GM19463 (cell line): ENCODE results near the gene HNRNPDL.
A peak's percentile ranks its signal among the peaks of the same experiment; 100 is the strongest.
"Not testable (repeated sequence)": the region's sequence is repeated elsewhere in the genome, so short reads cannot be mapped to it uniquely, and the experiment has no call there.

Experiments
- ATAC-seq: cut with Tn5 transposase; IDR thresholded peaks from one replicate; pipeline ENCODE4 v1.9.1; 2021; ENCODE audit warnings: mild to moderate bottlenecking, moderate library complexity; ENCODE audit not compliant: unreplicated experiment

HNRNPDL gene

GRCh38 chr4:82433791-82434190, 3.5 kb upstream of the HNRNPDL start:
- ATAC-seq: no peak

- no peak for ATAC-seq
Observed at GRCh38 chr4:82432596-82432995, 2.3 kb upstream of the HNRNPDL start.

DNA sequence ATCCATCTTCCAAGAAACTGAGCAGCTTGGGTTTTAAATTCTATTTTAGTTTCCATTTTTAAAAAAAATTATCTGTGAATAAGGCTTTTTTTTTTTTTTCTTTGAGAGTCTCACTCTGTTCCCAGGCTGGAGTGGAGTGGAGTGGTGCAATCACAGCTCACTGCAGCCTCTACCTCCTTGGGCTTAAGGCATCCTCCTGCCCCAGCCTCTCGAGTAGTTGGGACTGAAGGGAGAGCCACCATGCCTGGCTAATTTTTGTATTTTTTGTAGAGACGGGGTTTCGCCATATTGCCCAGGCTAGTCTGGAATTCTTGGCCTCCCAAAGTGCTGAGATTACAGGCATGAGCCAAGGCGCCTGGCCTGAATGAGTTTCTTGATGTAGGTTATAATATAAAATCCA, 1.6 kb upstream of the HNRNPDL start:
- ATAC-seq: no peak

DNA sequence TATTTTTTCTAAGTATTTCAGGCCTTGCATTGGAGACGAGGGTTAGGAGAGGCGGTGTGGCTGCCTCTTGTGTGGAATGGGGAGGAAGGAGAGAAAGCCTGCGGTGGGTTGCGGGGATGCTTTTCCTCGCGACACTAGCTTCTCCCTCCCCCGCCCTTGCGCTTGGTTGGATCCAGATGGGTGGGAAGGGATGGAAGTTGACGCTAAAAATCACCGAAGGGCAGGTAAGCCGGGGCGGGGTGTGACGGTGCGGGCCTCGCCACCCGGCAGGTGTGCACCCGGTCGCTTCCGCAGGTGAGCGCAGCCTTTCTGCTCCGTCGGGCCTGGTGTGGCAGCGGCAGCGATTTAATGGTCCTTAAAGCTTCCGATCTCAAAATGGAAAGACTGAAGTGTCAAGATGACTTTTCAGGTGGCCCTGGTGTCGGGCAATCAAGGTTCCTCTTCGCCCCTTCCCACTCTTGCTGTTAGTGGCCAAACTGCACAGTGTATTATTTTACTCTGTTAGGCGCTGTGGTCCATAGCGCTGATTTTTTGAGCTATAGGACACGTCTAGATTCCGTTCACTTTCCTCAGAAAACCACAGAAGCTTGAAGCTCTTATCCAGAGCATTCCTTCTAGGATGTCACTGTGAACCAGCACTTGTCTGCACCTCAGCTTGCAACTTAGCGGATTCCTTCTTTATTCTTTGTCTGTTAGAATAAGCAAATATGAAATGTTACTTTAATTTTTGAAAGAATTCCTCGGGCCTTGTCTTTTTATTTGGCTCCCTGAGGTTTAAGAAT, 893 bp upstream of the HNRNPDL start:
- ATAC-seq: no peak

DNA sequence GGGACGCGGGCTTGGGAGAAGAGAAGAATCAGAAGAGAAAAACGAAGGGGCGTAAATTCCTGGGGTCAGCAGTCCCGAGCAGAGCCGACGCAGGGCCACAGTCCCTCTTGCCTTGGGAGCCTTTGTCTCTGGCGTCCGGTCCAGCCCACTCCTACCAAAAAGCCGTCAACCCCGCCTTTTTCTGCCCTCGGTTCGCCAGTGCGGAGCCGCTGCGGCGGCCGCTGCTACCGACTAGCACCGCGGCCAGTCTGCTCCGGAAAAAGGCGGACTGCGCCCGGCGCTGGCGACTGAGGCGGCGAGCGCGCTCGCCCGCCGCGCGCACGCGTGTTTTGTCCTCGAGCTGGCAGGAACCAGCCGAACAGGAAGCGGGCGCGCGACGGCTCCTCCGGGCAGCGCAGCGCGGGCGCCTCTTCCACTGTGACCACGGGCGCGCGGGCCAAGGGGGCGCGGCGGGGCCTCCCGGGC, 502 bp downstream of the HNRNPDL start:
- ATAC-seq: peak; percentile 14

- ATAC-seq: peak; percentile 53
Observed at GRCh38 chr4:82428969-82429727, 1.1 kb downstream of the HNRNPDL start.

DNA sequence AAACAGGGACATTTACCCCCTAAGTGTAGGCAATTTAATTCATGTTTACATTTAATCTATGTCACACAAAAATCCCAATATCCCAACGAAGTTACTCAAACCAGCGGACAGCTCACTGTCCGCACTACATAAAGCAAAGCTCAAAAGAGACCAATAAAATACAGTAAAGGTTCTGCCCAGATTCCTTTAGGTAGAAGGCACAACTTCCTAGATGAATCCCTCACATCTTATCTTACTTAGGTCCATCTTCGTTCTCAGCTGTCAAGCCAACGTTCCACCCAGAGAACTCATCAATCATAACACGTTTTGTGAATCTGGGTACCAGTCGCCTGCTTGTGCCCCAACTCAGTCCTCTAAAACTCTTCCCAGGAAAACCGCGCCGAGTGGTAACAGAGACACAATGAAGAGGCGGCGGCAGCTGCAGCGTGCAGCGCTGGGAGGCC, 1.7 kb downstream of the HNRNPDL start:
- no peak for ATAC-seq

DNA sequence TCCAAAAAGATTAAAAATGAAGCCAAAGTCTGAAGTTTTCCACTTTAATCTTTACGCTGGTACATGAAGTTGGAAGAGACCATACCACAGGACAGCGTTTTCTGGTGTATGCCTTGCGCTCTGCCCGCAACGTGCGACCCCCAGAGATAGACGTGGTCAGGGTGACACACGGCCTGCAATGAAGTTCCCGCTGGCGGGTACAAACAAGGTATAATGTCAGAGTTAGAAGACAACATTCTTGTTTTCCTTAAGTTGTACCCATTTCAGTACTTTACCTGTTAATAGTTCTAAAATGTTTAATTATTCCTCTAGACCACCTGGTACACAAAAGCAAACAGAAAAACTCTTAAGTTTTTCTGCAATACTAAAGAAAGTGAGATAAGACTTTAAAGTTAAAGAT, 4.8 kb downstream of the HNRNPDL start:
- no peak for ATAC-seq

DNA sequence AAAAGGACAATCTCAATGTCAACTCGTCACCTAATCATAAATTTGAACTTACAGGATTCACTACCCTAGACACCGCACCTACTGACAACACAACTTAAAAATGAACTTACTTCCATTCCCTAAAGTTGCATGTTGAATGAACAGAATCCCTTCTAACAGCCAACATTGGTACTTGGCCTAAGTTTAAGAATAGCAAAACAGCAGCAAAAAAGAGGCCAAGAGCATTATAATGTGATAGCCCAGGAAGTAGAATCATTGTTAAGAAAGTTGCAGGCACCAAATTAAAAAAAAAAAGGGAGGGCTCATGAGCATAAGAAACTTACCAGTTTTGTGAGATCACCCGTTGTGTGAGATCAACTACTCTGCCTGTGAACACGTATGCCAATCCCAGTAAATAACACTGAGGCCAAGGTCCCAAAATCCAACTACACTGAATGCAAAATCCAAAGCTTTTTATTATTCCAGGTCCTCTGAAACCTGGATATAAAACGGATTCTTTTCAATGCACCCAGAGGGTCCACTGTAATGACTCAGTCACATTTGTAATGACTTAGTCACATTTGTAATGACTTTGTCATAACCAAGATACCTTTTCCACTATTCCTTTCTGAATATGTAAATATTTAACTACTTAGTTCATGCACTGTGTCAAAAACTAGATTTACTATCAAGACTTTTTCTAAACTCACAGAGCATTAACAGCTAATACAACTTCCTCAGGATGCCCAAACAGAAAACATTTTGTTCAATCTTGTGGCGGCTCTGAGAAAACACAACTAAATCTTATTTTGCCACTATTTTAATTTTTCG, 6.8 kb downstream of the HNRNPDL start:
- no peak for ATAC-seq

DNA sequence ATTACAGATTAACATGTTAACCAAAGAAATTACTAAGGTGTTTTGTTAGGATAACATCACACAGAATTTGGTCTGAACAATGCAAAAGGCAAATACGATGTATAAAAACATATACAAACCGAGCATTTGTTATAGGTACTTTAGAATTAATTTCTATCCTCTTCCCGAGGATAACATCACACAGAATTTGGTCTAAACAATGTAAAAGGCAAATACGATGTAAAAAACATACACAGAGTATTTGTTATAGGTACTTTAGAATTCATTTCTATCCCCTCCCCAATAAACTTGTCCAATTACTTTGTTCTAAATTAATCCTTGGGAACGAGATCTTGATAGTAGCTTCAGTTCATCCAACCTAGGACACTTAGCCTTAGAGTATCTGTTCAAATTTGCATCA, 7.6 kb downstream of the HNRNPDL start:
- no peak for ATAC-seq

- no peak for ATAC-seq
Observed at GRCh38 chr4:82421796-82422560, 8.3 kb downstream of the HNRNPDL start.

- ATAC-seq: no peak
Observed at GRCh38 chr4:82419451-82419850, 10.8 kb downstream of the HNRNPDL start.

GRCh38 chr4:82415922-82416365, 14.3 kb downstream of the HNRNPDL start:
- no peak for ATAC-seq

DNA sequence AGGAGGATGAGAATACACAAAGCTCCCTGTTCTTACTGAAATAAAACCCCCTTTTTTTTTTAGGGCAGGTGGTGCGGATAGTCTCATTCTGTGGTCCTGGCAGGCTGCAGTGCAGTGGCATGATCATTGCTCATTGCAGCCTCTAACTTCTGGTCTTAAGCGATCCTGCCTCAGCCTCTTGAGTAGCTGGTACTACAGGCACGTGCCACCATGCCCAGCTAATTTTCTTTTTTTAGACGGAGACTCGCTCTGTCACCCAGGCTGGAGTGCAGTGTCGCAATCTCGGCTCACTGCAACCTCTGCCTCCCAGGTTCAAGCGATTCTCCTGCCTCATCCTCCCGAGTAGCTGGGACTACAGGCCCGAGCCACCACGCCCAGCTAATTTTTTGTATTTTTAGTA, 15.2 kb downstream of the HNRNPDL start:
- not testable (repeated sequence) for ATAC-seq

GRCh38 chr4:82403725-82404124, 26.5 kb downstream of the HNRNPDL start:
- ATAC-seq: no peak

DNA sequence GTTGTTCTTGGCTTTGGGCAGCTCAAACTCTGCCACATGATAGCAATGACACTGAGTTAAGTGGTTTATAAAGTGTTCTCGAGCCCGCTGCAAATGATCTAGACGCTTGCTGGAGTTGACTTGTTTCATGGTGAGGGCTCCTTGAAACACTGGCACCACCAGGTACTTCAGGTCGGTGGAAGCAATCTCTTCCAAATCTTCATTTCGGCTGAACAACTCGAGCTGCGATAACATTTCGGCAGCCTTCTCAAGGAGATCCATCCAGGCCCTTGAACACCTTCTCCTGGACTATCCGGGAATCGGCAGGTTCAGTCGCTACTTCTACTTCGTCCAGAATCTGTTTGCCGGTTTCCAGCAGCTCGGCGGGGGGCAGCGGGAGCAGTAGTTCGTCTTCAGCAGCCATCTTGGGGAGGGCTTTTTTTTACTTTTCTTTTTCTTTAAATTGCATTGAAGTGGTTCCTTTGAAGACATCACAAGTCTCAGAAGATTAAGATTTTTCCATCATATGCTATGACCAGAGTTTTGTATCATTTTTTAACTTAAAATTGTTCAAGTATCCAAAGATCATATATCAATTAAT, 28.0 kb downstream of the HNRNPDL start:
- ATAC-seq: no peak

- no peak for ATAC-seq
Observed at GRCh38 chr4:82401600-82401999, 28.7 kb downstream of the HNRNPDL start.

DNA sequence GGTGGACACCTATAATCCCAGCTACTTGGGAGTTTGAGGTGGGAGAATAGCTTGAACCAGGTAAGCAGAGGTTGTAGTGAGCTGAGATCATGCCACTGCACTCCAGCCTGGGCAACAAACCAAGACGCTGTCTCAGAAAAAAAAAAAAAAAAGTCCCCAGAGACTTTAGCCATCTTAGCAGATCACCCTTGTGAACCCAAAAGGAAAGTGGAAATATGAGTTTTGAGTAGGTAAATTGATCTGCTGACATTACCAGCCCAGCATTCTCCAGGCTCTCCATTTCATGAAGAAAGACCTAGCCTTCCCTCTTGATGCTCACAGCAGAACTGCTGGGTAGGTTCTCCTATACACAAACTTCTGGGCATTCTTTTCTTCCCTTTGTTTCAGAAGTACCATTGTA, 32.0 kb downstream of the HNRNPDL start:
- no peak for ATAC-seq

- no peak for ATAC-seq
Observed at GRCh38 chr4:82397527-82397926, 32.7 kb downstream of the HNRNPDL start.

DNA sequence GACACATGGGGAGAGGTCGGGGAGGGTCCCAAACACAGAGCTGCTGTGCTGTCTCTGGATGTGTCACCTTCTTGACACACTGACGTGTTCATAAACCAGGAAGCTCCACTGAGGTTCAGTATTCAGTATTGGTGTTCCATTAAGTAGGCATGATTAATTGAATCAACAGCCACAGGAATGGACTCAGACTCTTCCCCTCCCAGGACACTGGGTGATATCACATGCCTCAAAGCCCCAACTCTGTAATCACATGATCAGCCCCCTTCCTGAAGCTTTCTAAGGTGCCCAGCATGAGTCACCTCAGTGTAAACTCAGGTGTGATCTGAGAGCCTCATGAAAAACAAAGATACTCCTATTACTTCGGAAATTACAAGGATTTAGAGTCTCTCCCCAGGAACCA, 35.4 kb downstream of the HNRNPDL start:
- ATAC-seq: no peak
